NB4 (cell line): Measurements from ENCODE around the gene ADISSP.

Experiments used
- CTCF ChIP-seq: IDR thresholded peaks from one replicate; pipeline ENCODE4 v1.5.1; 2012; ENCODE audit warnings: low read depth, low read length
- POLR2A ChIP-seq: IDR thresholded peaks from 2 replicates; pipeline ENCODE4 v1.6.1; 2011; ENCODE audit warnings: mild to moderate bottlenecking; ENCODE audit not compliant: insufficient read length; ENCODE audit errors: extremely low read depth
- TF ChIP-seq, protein P1 (sequence below): IDR thresholded peaks from 2 replicates; pipeline ENCODE4 v1.6.1; 2011; ENCODE audit warnings: low read depth, low read length

DNA sequence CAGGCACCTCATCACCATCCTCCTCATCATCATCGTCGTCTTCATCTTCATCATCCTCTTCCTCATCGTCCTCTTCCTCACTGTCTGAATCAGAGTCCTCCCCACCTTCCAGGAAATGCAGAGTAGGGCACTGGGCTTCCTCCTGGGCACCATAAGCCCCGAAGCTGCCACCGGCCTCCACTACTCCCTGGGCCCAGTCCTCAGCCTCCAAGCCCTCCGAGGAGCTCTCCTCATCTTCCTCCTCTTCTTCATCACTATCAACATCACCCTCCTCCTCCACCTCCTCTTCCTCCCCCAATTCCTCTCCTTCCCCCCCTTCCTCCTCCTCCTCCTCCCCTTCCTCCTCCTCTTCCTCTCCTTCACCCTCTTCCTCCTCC is 17.3 kb upstream of the ADISSP start:
- TF ChIP-seq CTCF = no peak
- no peak for TF ChIP-seq POLR2A
- TF ChIP-seq, protein P1, sequence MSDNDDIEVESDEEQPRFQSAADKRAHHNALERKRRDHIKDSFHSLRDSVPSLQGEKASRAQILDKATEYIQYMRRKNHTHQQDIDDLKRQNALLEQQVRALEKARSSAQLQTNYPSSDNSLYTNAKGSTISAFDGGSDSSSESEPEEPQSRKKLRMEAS = no peak
